GM21515 (cell line): Measurements from ENCODE around the gene MUC12.
"Not testable (repeated sequence)": the region's sequence is repeated elsewhere in the genome, so short reads cannot be mapped to it uniquely, and the experiment has no call there.

Source experiments
- ATAC-seq: cut with Tn5 transposase; IDR thresholded peaks from one replicate; pipeline ENCODE4 v1.9.1; 2021; ENCODE audit not compliant: unreplicated experiment

MUC12 gene

DNA sequence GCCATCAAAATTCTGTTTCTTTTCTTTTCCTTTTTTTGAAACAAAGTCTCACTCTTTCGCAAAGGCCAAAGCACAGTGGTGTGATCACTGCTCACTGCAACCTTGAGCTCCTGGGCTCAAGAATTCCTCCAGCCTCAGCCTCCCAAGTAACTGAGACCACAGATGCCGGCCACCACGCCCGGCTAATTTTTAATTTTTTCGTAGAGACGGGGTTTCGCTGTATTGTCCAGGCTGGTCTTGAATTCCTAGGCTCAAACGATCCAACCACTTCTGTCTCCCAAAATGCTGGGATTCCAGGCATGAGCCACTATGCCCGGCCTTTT, 90.2 kb downstream of the MUC12 start:
- ATAC-seq, result no peak

DNA sequence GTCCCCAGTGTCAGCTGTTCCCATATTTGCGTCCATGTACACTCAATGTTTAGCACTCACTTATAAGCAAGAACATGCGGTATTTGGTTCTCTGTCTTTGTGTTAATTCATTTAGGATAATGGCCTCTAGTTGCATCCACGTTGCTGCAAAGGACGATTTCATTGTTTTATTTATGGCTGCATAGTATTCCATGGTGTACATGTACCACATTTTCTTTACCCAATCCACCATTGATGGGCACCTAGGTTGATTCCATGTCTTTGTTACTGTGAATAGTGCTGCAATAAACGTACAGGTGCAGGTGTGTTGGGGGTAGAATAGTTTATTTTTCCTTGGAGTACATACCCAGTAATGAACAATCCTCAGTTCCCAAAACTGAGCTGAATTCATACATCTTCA, 91.6 kb downstream of the MUC12 start:
- ATAC-seq, result no peak

DNA sequence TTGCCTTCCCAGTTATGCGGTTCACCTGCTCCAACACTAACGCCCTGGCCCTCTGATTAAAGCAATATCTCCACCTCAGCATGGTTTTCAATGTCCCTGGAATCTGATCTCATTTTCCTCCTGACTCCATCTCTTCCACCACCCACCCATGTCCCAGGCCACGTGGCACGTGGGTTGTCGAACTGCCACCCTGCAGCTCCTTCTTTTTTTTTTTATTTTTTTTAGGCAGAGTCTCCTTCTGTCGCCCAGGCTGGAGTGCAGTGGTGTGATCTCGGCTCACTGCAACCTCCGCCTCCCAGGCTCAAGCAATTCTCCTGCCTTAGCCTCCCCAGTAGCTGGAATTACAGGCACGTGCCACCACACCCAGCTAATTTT, 94.8 kb downstream of the MUC12 start:
- ATAC-seq, result not testable (repeated sequence)

DNA sequence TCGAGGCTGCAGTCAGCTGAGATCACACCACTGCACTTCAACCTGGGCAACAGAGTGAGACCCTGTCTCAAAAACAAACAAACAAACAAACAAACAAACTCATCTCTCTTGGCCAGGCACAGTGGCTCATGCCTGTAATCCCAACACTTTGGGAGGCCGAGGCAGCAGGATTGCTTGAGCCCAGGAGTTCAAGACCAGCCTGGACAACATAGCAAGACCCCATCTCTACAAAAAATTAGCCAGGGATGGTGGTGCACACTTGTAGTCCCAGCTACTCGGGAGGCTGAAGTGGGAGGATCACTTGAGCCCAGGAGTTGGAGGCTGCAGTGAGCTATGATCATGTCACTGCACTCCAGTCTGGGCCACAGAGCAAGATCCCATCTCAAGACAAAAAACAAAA, 95.8 kb downstream of the MUC12 start:
- ATAC-seq, result not testable (repeated sequence)

GRCh38 chr7:101066141-101066832, 96.9 kb downstream of the MUC12 start:
- ATAC-seq, result no peak

DNA sequence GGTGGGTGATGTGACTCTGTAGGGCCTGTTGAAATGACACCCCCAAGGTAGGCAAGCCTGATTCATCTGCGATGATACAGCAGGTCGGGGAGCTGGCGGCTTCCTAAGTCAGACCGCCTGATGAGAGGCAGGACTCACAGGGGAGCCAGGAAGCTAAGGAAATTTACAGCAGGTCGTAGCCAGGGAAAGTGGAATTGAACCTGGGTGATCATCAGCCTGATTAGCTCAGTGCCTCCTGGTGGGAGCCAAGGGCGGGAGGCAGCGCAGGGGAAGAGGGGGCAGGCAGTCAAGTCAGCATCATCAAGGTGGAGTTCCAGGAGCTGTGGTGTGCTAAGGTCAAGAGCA, 97.4 kb downstream of the MUC12 start:
- no peak for ATAC-seq

DNA sequence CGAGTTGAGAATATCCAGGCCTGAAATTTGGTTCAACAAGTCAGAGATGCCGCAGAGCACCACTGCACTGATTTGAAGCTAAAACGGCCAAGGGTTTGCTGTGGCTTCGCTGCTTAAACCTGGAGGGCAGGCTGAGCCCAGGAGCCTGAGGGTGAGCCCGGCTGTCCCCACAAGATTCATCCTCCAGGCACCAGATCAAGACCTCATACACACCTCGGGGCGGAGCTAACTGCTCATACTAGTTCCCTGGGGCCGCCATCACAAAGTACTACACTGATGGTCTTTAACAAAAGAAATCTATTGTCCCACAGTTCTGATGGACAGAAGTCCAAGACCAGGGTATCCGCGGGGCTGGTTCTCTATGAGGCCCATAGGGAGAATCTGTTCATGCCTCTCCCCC, 99.0 kb downstream of the MUC12 start:
- no peak for ATAC-seq
